EH (cell line): ENCODE data around the gene NPB.

Experiments used
- DNase-seq: peaks from one replicate; pipeline ENCODE4 v3.0.0-alpha.2; 2015; ENCODE audit warnings: low read depth

NPB gene

GRCh38 chr17:81902023-81902652 lies at the start of gene NPB:
TSS of gene NPB (plus strand) at chr17:81902238. CDS start at chr17:81902278, 40 bp downstream.
- peak; percentile 42 for DNase-seq

- DNase-seq = no peak
These were observed 46.9 kb upstream of the NPB start for GRCh38 chr17:81854974-81855774.

- DNase-seq = no peak
These were observed 43.7 kb upstream of the NPB start for GRCh38 chr17:81858170-81858966.

- peak; percentile 32 for DNase-seq
These were observed 42.8 kb upstream of the NPB start for GRCh38 chr17:81858967-81859905.

- no peak for DNase-seq
These were observed 41.9 kb upstream of the NPB start, which contains the start of gene P4HB for GRCh38 chr17:81859906-81860755. TSS of gene P4HB (minus strand) at chr17:81860535. CDS start at chr17:81860471, 64 bp downstream.

- peak; percentile 100 for DNase-seq
These were observed 41.1 kb upstream of the NPB start for GRCh38 chr17:81860756-81861568.

- DNase-seq = no peak
These were observed 38.8 kb upstream of the NPB start for GRCh38 chr17:81863123-81863675.

GRCh38 chr17:81863833-81864768 lies 37.9 kb upstream of the NPB start:
- DNase-seq = no peak

- no peak for DNase-seq
These were observed 36.7 kb upstream of the NPB start for GRCh38 chr17:81865358-81865732.

GRCh38 chr17:81865733-81866439 lies 36.2 kb upstream of the NPB start:
- peak; percentile 26 for DNase-seq

GRCh38 chr17:81866440-81867169 lies 35.4 kb upstream of the NPB start:
- no peak for DNase-seq

GRCh38 chr17:81867170-81867990 lies 34.7 kb upstream of the NPB start:
- DNase-seq = peak; percentile 70

GRCh38 chr17:81867991-81868673 lies 33.9 kb upstream of the NPB start:
- DNase-seq = no peak

GRCh38 chr17:81868674-81869220 lies 33.3 kb upstream of the NPB start:
- DNase-seq = peak; percentile 96
